Large intestine (tissue), 12 donors: ENCODE data around the gene FRMPD2. TPM values are rescaled to one million over a fixed set of nuclear protein-coding genes. Genes with fewer than 3 reads are reported as not detected.

ENCODE experiments used
- DNase-seq, 2 donors: peaks; one replicate each; pipeline versions ENCODE4 v3.0.0 to v3.0.0-alpha.2; 2013
- H3K27ac ChIP-seq: one replicate; pipeline ENCODE4 v1.5.1; 2013; ENCODE audit warnings: low read length
- H3K27me3 ChIP-seq: 2 replicates; pipeline ENCODE4 v1.6.1; 2013; ENCODE audit warnings: low read length; ENCODE audit not compliant: control insufficient read depth, insufficient read depth
- H3K36me3 ChIP-seq: 2 replicates; pipeline ENCODE4 v1.6.1; 2013; ENCODE audit warnings: low read length; ENCODE audit not compliant: control insufficient read depth, insufficient read depth
- H3K4me1 ChIP-seq: one replicate; pipeline ENCODE4 v1.6.1; 2013; ENCODE audit warnings: low read length; ENCODE audit not compliant: control insufficient read depth, insufficient read depth
- H3K4me3 ChIP-seq: one replicate; pipeline ENCODE4 v1.5.1; 2013; ENCODE audit warnings: low read length
- H3K9me3 ChIP-seq: one replicate; pipeline ENCODE4 v1.6.1; 2013; ENCODE audit warnings: mild to moderate bottlenecking, low read depth, low read length, moderate library complexity; ENCODE audit not compliant: control insufficient read depth
- WGBS: methylation state at CpG from one replicate; pipeline ENCODE4 v1.1.5; 2013; ENCODE audit warnings: low lambda C conversion rate; ENCODE audit not compliant: insufficient coverage; 5-methylcytosine and 5-hydroxymethylcytosine counted together
- long read RNA-seq, 11 donors: transcript quantifications; one replicate each; lab custom pipeline, GENCODE V29; 2026
- polyA plus RNA-seq: library from polyadenylated mRNA; unstranded; fragments of 120-200 nt; gene quantifications from one replicate; pipeline ENCODE4 v1.2.1, GENCODE V29; 2013

FRMPD2 gene, protein sequence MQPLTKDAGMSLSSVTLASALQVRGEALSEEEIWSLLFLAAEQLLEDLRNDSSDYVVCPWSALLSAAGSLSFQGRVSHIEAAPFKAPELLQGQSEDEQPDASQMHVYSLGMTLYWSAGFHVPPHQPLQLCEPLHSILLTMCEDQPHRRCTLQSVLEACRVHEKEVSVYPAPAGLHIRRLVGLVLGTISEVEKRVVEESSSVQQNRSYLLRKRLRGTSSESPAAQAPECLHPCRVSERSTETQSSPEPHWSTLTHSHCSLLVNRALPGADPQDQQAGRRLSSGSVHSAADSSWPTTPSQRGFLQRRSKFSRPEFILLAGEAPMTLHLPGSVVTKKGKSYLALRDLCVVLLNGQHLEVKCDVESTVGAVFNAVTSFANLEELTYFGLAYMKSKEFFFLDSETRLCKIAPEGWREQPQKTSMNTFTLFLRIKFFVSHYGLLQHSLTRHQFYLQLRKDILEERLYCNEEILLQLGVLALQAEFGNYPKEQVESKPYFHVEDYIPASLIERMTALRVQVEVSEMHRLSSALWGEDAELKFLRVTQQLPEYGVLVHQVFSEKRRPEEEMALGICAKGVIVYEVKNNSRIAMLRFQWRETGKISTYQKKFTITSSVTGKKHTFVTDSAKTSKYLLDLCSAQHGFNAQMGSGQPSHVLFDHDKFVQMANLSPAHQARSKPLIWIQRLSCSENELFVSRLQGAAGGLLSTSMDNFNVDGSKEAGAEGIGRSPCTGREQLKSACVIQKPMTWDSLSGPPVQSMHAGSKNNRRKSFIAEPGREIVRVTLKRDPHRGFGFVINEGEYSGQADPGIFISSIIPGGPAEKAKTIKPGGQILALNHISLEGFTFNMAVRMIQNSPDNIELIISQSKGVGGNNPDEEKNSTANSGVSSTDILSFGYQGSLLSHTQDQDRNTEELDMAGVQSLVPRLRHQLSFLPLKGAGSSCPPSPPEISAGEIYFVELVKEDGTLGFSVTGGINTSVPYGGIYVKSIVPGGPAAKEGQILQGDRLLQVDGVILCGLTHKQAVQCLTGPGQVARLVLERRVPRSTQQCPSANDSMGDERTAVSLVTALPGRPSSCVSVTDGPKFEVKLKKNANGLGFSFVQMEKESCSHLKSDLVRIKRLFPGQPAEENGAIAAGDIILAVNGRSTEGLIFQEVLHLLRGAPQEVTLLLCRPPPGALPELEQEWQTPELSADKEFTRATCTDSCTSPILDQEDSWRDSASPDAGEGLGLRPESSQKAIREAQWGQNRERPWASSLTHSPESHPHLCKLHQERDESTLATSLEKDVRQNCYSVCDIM (N-terminal part only)
- polyA plus RNA-seq: 0.06 TPM
- long read RNA-seq, donor 1: 0 reads
- long read RNA-seq, donor 2: 0 reads
- long read RNA-seq, donor 3: 0 reads
- long read RNA-seq, donor 4: 0 reads
- long read RNA-seq, donor 5: 0 reads
- long read RNA-seq, donor 6: 0 reads
- long read RNA-seq, donor 7: 0 reads
- long read RNA-seq, donor 8: 0 reads
- long read RNA-seq, donor 9: 0 reads
- long read RNA-seq, donor 10: 0 reads
- long read RNA-seq, donor 11: 0 reads

DNA sequence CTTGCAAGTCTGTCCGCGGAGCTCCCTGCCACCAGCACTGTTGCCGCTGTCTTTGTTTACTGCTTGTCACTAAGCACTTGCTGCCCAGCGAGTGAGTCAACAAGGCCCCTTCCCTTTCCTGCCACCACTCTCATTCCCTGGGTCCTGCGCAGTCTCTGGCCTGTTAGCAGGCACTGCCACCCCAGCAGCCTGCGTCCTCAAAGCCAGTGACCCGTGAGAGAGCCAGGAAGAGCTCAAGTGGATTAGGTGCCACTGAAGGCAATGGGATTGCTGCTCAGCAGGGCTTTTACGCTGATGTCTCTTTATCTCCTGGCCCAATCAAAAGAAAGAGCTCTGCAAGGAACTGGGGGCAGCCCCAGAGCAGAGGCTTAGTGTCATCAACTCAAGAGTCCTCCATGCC is at the start of gene FRMPD2:
Gene FRMPD2, minus strand, starts transcription at position 61 of the 400 bp plus-strand sequence. CDS start 129 bp downstream, outside the sequence.
- WGBS: no CpG with 5 or more reads among the region's 8 CpGs
- Histone ChIP-seq H3K36me3 (no peaks in the 10 kb centered on the region), H3K27ac (no peak within 1 kb of the TSS), H3K4me3 (no peak within 1 kb of the TSS), H3K27me3 (no peaks in the 10 kb centered on the region), H3K9me3 (no peaks in the 10 kb centered on the region), H3K4me1 (no peaks in the 10 kb centered on the region)
- DNase-seq: no peak

GRCh38 chr10:48322017-48322416 is 47.5 kb upstream of the FRMPD2 start:
- 100% methylated on average over 2 of the region's 3 CpGs for WGBS
- H3K4me1 ChIP-seq: no peaks in the 10 kb centered on the region
- H3K27me3 ChIP-seq: no peaks in the 10 kb centered on the region
- H3K27ac ChIP-seq: no peak overlapping the region
- DNase-seq: no peak
- no peaks in the 10 kb centered on the region for H3K36me3 ChIP-seq
- H3K9me3 ChIP-seq: no peaks in the 10 kb centered on the region
- H3K4me3 ChIP-seq: no peak overlapping the region

GRCh38 chr10:48317321-48317990 is 43.0 kb upstream of the FRMPD2 start:
- Histone ChIP-seq H3K9me3 (no peaks in the 10 kb centered on the region), H3K27ac (no peak overlapping the region), H3K36me3 (no peaks in the 10 kb centered on the region), H3K4me1 (no peaks in the 10 kb centered on the region), H3K27me3 (no peaks in the 10 kb centered on the region), H3K4me3 (no peak overlapping the region)
- DNase-seq: no peak
- no CpG with 5 or more reads among the region's 8 CpGs for WGBS

DNA sequence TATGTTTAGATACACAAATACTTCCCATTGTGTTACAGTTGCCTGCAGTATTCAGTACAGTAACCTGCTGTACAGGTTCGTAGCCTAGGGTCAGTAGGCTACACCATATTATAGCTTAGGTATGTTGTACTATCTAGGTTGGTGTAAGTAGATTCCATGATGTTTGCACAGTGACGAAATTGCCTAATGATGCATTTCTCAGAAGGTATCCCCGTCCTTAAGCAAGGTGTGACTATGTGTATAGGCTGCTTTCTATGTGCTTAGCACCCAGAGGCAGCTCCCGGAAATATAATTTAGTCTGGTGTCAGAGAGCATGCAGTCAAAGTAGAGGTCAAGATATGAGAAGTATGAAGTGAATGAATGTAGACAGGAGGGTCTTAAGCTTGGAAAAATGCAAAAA is 41.7 kb upstream of the FRMPD2 start:
- H3K36me3 ChIP-seq: no peaks in the 10 kb centered on the region
- no peaks in the 10 kb centered on the region for H3K27me3 ChIP-seq
- no peak overlapping the region for H3K4me3 ChIP-seq
- DNase-seq: no peak
- no peaks in the 10 kb centered on the region for H3K4me1 ChIP-seq
- WGBS: 82% methylated on average over 1 of the region's 4 CpGs
- H3K9me3 ChIP-seq: no peaks in the 10 kb centered on the region
- H3K27ac ChIP-seq: no peak overlapping the region

- Histone ChIP-seq H3K4me3 (no peak overlapping the region), H3K27me3 (no peaks in the 10 kb centered on the region), H3K4me1 (peaks cover 6% of the 10 kb centered on the region), H3K36me3 (no peaks in the 10 kb centered on the region), H3K27ac (no peak overlapping the region), H3K9me3 (no peaks in the 10 kb centered on the region)
- DNase-seq: no peak
- WGBS: no CpG with 5 or more reads among the region's 2 CpGs
These were observed 39.6 kb upstream of the FRMPD2 start for GRCh38 chr10:48314107-48314506.

GRCh38 chr10:48309711-48310226 is 35.3 kb upstream of the FRMPD2 start:
- Histone ChIP-seq H3K4me1 (peaks cover 9% of the 10 kb centered on the region), H3K36me3 (no peaks in the 10 kb centered on the region), H3K4me3 (no peak overlapping the region), H3K27me3 (no peaks in the 10 kb centered on the region), H3K27ac (peak overlapping the region; percentile 55), H3K9me3 (no peaks in the 10 kb centered on the region)
- peak; percentile 33 to 67 for DNase-seq
- WGBS: 100% methylated on average over 1 of the region's 2 CpGs

DNA sequence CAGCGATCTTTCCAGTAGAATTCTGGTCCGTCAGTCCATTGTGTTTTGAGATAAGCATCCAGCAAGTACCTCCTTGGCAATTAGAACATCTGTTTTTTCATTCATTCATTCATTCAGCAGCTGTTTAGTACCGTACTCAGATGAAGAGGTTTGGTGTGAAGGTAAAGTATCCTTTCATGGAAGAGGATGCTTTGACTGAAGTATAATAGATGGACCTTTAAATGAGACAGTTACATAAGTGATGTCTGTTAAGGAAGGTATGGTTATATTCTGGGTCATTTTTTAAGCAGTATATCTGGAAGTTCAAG is 33.2 kb upstream of the FRMPD2 start:
- no peaks in the 10 kb centered on the region for H3K36me3 ChIP-seq
- H3K4me1 ChIP-seq: peaks cover 9% of the 10 kb centered on the region
- peak overlapping the region; percentile 62 for H3K4me3 ChIP-seq
- H3K27ac ChIP-seq: no peak overlapping the region
- DNase-seq: no peak
- H3K27me3 ChIP-seq: peaks cover 2% of the 10 kb centered on the region
- no peaks in the 10 kb centered on the region for H3K9me3 ChIP-seq
- 40% methylated on average over 1 of the region's 3 CpGs for WGBS

DNA sequence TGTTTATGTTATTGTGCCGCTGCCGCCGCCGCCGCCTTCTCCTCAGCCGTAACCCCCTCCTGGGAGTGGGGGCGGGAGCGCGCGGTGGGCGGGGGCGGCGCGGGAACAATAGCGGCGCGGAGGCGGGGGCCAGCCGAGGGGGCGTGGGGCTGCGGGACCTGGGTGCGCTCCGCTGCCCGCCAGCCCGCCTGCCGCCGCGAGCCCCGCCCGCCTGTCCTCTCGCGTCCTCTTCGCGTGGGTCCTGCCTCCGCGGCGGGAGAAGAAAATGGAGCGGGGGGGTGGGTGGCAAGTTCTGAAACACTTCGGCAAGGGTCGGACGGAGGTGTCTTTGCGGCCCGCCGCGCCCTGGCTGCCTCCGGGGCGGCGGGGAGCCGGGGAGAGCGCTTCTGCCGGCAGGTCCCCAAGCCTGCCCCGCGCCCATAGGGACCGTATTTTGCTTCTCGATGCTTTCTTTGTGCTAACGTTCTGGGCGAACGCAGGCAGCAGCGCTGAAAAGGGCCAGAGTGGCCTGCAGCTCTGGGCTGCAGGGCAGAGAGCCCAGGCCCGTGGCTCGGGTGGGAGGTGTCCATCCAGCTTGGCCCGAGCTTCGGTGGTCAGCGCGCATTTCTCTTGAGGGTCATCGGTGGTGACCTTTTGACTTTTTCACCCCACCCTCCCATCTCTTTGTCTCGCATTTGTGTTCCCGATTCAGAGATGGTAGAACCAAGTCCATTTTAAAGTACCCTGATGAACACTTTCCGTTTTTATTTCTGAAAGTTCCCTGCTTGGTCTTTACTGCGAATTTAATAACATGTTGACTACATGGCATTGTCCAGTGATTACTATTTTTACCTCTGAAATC is 32.6 kb upstream of the FRMPD2 start:
- H3K4me1 ChIP-seq: peaks cover 9% of the 10 kb centered on the region
- peak in 1 of 2 donors; percentile 35 for DNase-seq
- H3K27ac ChIP-seq: peak overlapping the region; percentile 58
- 0% methylated on average over 3 of the region's 70 CpGs for WGBS
- peak overlapping the region; percentile 62 for H3K4me3 ChIP-seq
- peaks cover 2% of the 10 kb centered on the region for H3K27me3 ChIP-seq
- H3K36me3 ChIP-seq: no peaks in the 10 kb centered on the region
- no peaks in the 10 kb centered on the region for H3K9me3 ChIP-seq
